ENCODE measurements around the gene ERG.

Gene ERG

DNA sequence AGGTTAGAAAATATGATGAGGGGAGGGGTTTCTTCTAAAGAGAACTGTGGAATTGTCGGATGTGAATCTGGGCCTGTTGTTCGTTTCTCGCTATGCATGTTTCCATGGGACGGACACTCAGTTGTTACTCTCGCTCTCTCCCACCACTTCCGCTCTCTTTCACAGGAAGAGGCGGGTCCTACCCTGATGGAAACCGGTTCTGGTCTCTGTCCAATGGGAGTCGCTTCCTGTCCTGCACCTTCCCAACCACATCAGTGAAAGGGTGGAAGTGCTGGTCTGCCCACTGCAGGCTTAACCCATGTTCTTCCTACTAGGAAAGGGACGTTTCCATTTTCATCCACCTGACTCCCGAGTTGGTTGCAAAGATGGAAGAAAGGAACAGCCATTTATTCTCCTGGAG is 122.0 kb downstream of the ERG start:
- no peak overlapping the region for H3K4me3 ChIP-seq (ENCODE audit: low read depth, low read length)
- TF ChIP-seq, protein P1, sequence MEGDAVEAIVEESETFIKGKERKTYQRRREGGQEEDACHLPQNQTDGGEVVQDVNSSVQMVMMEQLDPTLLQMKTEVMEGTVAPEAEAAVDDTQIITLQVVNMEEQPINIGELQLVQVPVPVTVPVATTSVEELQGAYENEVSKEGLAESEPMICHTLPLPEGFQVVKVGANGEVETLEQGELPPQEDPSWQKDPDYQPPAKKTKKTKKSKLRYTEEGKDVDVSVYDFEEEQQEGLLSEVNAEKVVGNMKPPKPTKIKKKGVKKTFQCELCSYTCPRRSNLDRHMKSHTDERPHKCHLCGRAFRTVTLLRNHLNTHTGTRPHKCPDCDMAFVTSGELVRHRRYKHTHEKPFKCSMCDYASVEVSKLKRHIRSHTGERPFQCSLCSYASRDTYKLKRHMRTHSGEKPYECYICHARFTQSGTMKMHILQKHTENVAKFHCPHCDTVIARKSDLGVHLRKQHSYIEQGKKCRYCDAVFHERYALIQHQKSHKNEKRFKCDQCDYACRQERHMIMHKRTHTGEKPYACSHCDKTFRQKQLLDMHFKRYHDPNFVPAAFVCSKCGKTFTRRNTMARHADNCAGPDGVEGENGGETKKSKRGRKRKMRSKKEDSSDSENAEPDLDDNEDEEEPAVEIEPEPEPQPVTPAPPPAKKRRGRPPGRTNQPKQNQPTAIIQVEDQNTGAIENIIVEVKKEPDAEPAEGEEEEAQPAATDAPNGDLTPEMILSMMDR (IDR thresholded peaks at IDR 0.05; ENCODE audit: borderline replicate concordance, insufficient read depth, low read depth, low read length): no peak

DNA sequence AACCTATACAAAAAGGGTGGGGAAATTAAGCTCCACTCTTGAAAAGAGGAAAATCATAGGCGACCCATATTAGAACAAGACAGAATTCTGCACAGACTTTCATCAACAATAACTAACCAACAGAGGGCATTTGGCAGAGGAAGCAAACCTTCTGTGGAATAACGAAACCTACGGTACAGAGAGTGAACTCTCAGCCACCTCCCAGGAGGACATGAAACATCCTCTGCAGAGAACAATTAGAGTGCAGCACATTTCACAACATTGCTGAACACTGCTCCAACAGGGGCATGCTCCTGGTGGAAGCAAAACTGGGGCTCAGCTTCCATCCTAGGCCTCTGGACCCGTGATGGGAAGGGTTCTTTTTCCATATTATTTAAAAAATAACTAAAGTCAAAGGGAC is 130.6 kb downstream of the ERG start:
- H3K4me3 ChIP-seq (ENCODE audit: low read depth, low read length): no peak overlapping the region
- TF ChIP-seq, protein P1 (IDR thresholded peaks at IDR 0.05; ENCODE audit: borderline replicate concordance, insufficient read depth, low read depth, low read length): no peak

DNA sequence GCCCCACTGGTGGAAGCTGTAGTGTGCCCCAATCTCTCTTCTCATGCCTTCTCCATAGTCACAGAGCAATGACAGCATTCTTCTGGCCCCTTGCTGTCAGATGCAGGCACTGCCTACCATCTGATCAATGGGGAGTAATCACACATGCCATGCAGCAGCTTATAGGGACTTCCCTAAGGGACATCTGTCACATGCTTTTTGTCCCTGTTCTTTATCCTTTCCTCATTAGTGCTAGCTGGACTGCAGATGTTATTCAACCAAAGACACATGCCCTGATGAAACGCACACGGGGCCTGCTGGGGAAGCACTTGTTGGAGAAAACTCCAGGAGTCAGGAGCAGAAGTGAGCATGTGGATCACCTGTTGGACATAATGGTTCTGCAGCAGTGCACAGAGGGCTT is 132.8 kb downstream of the ERG start:
- TF ChIP-seq, protein P1 (IDR thresholded peaks at IDR 0.05; ENCODE audit: borderline replicate concordance, insufficient read depth, low read depth, low read length): no peak
- no peak overlapping the region for H3K4me3 ChIP-seq (ENCODE audit: low read depth, low read length)

DNA sequence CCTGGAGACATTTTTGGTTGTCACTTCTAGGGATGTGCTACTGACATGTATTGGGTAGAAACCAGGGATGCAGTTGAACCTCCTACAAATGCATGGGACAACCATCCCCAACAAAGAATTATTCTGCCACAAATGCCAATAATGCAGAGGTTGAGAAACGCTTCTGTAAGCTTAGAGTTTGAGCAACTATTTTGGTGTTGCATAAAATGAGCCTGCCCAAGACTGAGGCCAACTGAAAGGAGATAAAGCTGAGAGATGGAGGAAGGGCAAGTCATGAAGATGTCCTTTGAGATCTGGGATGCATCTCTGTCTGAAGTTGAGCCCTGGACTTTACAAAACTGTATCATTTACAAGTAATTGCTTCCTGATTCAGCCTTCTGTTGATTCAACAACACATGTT is 134.6 kb downstream of the ERG start:
- TF ChIP-seq, protein P1 (IDR thresholded peaks at IDR 0.05; ENCODE audit: borderline replicate concordance, insufficient read depth, low read depth, low read length): no peak
- no peak overlapping the region for H3K4me3 ChIP-seq (ENCODE audit: low read depth, low read length)

DNA sequence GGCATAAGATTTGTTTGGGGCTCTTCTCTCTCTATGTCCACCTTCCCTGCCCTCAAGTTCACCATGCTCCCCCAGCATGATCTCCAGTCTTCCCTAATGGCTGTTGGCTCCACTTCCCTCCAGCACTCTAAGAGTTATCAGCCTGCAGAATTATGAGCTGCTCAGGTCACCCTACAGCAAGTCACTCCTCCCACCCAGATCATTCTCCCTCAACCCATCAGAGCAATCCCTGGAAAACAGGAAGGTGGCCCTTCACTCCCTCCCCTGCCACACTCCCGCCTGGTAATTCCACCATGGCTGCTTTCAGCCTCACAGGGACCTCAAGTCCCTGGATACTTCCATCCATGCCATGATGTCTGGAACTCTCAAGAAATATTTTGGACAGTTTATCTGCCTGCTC is 137.0 kb downstream of the ERG start:
- no peak overlapping the region for H3K4me3 ChIP-seq (ENCODE audit: low read depth, low read length)
- TF ChIP-seq, protein P1 (IDR thresholded peaks at IDR 0.05; ENCODE audit: borderline replicate concordance, insufficient read depth, low read depth, low read length): no peak

DNA sequence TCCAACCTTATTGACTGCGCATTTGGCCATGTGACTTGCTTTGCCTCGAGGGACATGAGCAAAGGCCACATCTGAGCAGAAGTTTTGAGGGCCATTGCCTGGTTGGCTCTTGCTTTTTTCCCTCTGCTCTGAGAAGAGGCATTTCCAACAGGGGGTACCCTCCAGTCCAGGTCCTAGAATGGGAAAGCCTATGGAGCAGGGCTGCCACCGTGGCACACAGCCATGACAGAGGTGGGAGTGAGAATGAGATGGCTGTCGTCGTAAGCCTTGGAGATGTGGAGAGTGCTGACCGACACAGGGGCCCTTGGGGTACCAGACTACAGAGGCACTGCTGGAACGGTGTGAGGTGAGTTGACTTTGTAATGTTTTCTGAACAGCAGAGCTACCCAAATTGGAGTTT is 138.4 kb downstream of the ERG start:
- TF ChIP-seq, protein P1 (IDR thresholded peaks at IDR 0.05; ENCODE audit: borderline replicate concordance, insufficient read depth, low read depth, low read length): no peak
- no peak overlapping the region for H3K4me3 ChIP-seq (ENCODE audit: low read depth, low read length)

DNA sequence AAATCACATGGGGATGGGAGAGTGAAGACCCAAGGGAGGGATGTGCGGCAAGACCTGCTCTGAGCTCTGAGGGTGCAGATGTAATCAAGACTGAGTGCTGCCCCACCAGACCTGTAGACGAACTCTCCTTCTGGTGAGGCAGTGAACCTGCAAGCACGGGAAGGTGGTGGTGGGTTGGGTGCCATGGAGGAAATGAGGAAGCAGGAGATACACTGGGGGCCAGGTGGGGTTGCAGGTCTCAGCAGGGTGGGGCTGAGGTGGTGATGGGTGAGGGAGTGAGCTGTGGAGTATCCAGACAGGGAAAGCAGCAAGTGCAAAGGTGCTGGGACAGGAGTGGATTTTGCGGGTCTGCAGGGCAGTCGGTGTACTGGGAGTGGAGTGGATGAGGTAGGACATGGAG is 139.2 kb downstream of the ERG start:
- TF ChIP-seq, protein P1 (IDR thresholded peaks at IDR 0.05; ENCODE audit: borderline replicate concordance, insufficient read depth, low read depth, low read length): no peak
- H3K4me3 ChIP-seq (ENCODE audit: low read depth, low read length): no peak overlapping the region

Data from GM12875 (cell line).